ENCODE results near the gene DYRK1B. TPM values are rescaled to one million over a fixed set of nuclear protein-coding genes. Genes with fewer than 3 reads are reported as not detected.
"Not testable (repeated sequence)": the region's sequence is repeated elsewhere in the genome, so short reads cannot be mapped to it uniquely, and the experiment has no call there.

Gene DYRK1B
- total RNA-seq (10 to 100 TPM in 7 of 9 donors, 1 to 10 TPM in 2; 7.8 to 51.0 (median 25.5) TPM), polyA plus RNA-seq (10 to 100 TPM; 18.7 to 66.6 (median 30.2) TPM)
- long read RNA-seq, donor 1, partial matches to known transcripts, result 0 of 2 reads
- long read RNA-seq, donor 1, other reads (novel, unspliced or antisense), result 0 of 2 reads
- long read RNA-seq, donor 2, partial matches to known transcripts, result 0 of 4 reads
- long read RNA-seq, donor 2, other reads (novel, unspliced or antisense), result 0 of 4 reads
- long read RNA-seq, donor 3, partial matches to known transcripts, result 0 of 3 reads
- long read RNA-seq, donor 3, other reads (novel, unspliced or antisense), result 0 of 3 reads
- long read RNA-seq, donor 4, partial matches to known transcripts, result 1 of 5 reads
- long read RNA-seq, donor 4, other reads (novel, unspliced or antisense), result 1 of 5 reads
- long read RNA-seq, donor 5, transcript DYRK1B-203 (11 exons, 2,007 nt), result major isoform, 26 of 68 reads
- long read RNA-seq, donor 5, transcript DYRK1B-201 (11 exons, 2,535 nt), result minor isoform, 20 of 68 reads
- long read RNA-seq, donor 5, partial matches to known transcripts, result 5 of 68 reads
- long read RNA-seq, donor 5, other reads (novel, unspliced or antisense), result 12 of 68 reads
- long read RNA-seq, donor 6, partial matches to known transcripts, result 1 of 5 reads
- long read RNA-seq, donor 6, other reads (novel, unspliced or antisense), result 2 of 5 reads
- long read RNA-seq, donor 7, partial matches to known transcripts, result 0 of 4 reads
- long read RNA-seq, donor 7, other reads (novel, unspliced or antisense), result 0 of 4 reads
- long read RNA-seq, donor 8, partial matches to known transcripts, result 0 of 9 reads
- long read RNA-seq, donor 8, other reads (novel, unspliced or antisense), result 0 of 9 reads
- long read RNA-seq, donor 9, partial matches to known transcripts, result 0 of 2 reads
- long read RNA-seq, donor 9, other reads (novel, unspliced or antisense), result 0 of 2 reads
- long read RNA-seq, donor 10, partial matches to known transcripts, result 0 of 2 reads
- long read RNA-seq, donor 10, other reads (novel, unspliced or antisense), result 0 of 2 reads

- H3K9me3 ChIP-seq (replicated peaks in 1 of 3), result no peaks in the 10 kb centered on the region
- intact Hi-C loops (cut with DNase I), result no loop called here
Observed at GRCh38 chr19:39833464-39834286, at the start of gene DYRK1B. Gene DYRK1B, minus strand, starts transcription at chr19:39834162. Its CDS starts 2,295 bp downstream, at chr19:39831867.

GRCh38 chr19:39882645-39883044, 48.7 kb upstream of the DYRK1B start:
- H3K27ac ChIP-seq; H3K4me3 ChIP-seq; H3K9me3 ChIP-seq (replicated peaks in 1 of 3); H3K36me3 ChIP-seq (replicated peaks in 1 of 2); intact Hi-C loops (cut with DNase I); H3K27me3 ChIP-seq; H3K4me1 ChIP-seq (replicated peaks in 1 of 2): not testable (repeated sequence)
- WGBS, 4 donors, result 79 to 86% (median 83%) methylated on average over 6 to 7 of the region's 10 CpGs
- peak in 1 of 7 donors; percentile 6 for DNase-seq

More at GRCh38 chr19:39833464-39834286, at the start of gene DYRK1B:
- peak within 1 kb of the TSS; percentile 53 to 91 (median 83) for H3K4me3 ChIP-seq
- peak; percentile 98 to 99 (median 99) for DNase-seq
- TF ChIP-seq POLR2A (IDR thresholded peaks at IDR 0.05) (peak in 1 of 2 donors; percentile 41), CTCF (IDR thresholded peaks at IDR 0.05) (no peak)
- peak within 1 kb of the TSS in 4 of 5 donors; percentile 65 to 87 (median 80) for H3K27ac ChIP-seq
- WGBS, 4 donors, result 0 to 1% (median 1%) methylated on average over 19 to 58 of the region's 59 CpGs
- H3K27me3 ChIP-seq, result no peaks in the 10 kb centered on the region
- H3K4me1 ChIP-seq (replicated peaks in 1 of 2), result peaks cover 14 to 21% of the 10 kb centered on the region in 2 donors
- H3K36me3 ChIP-seq (replicated peaks in 1 of 2), result peaks cover 0 to 70% of the 10 kb centered on the region in 2 donors

GRCh38 chr19:39881495-39882110, 47.6 kb upstream of the DYRK1B start:
- H3K27ac ChIP-seq; H3K4me1 ChIP-seq (replicated peaks in 1 of 2); H3K36me3 ChIP-seq (replicated peaks in 1 of 2); H3K27me3 ChIP-seq; intact Hi-C loops (cut with DNase I); H3K4me3 ChIP-seq; H3K9me3 ChIP-seq (replicated peaks in 1 of 3); DNase-seq: not testable (repeated sequence)
- 8 to 15% (median 12%) methylated on average over 8 to 15 of the region's 15 CpGs for WGBS, 4 donors
- TF ChIP-seq CTCF (IDR thresholded peaks at IDR 0.05), result peak in 1 of 6 experiments; percentile 11

- intact Hi-C loops (cut with DNase I); DNase-seq: not testable (repeated sequence)
- 83 to 93% (median 89%) methylated on average over 1 to 4 of the region's 5 CpGs for WGBS, 4 donors
Observed at GRCh38 chr19:39880241-39880640, 46.3 kb upstream of the DYRK1B start.

GRCh38 chr19:39879796-39880195, 45.8 kb upstream of the DYRK1B start:
- intact Hi-C loops (cut with DNase I); DNase-seq; H3K36me3 ChIP-seq (replicated peaks in 1 of 2); H3K4me1 ChIP-seq (replicated peaks in 1 of 2); H3K9me3 ChIP-seq (replicated peaks in 1 of 3); H3K27ac ChIP-seq; H3K27me3 ChIP-seq; H3K4me3 ChIP-seq: not testable (repeated sequence)
- 82 to 100% (median 95%) methylated on average over 1 to 5 of the region's 8 CpGs for WGBS, 4 donors

More at GRCh38 chr19:39880241-39880640, 46.3 kb upstream of the DYRK1B start:
- H3K36me3 ChIP-seq (replicated peaks in 1 of 2); H3K27ac ChIP-seq; H3K27me3 ChIP-seq; H3K4me3 ChIP-seq; H3K4me1 ChIP-seq (replicated peaks in 1 of 2); H3K9me3 ChIP-seq (replicated peaks in 1 of 3): not testable (repeated sequence)

- H3K9me3 ChIP-seq (replicated peaks in 1 of 3); H3K27ac ChIP-seq; H3K4me3 ChIP-seq; H3K4me1 ChIP-seq (replicated peaks in 1 of 2); H3K36me3 ChIP-seq (replicated peaks in 1 of 2); intact Hi-C loops (cut with DNase I); DNase-seq; H3K27me3 ChIP-seq: not testable (repeated sequence)
- 80 to 90% (median 86%) methylated on average over 10 to 11 of the region's 11 CpGs for WGBS, 4 donors
Observed at GRCh38 chr19:39878866-39879265, 44.9 kb upstream of the DYRK1B start.

Measured in adrenal gland (tissue), 19 donors.